T-helper 1 cell treated with Interleukin-12 subunit alpha and Interleukin-12 subunit beta and Interleukin-4 antibody, amounts not matched to agents 30 μg/mL and 1 μg/mL, for 36 hours (primary cell): ENCODE measurements around the gene ETV6.

Experiments
- H3K27ac Mint-ChIP-seq: one replicate; pipeline ENCODE4 v1.8.0; 2021; ENCODE audit warnings: mild to moderate bottlenecking, mixed read lengths
- H3K27me3 Mint-ChIP-seq: one replicate; pipeline ENCODE4 v1.8.0; 2021; ENCODE audit warnings: low read depth, mixed read lengths
- H3K36me3 Mint-ChIP-seq: one replicate; pipeline ENCODE4 v1.8.0; 2021; ENCODE audit warnings: low read depth, mixed read lengths
- H3K4me1 Mint-ChIP-seq: one replicate; pipeline ENCODE4 v1.8.0; 2021; ENCODE audit warnings: low read depth, mixed read lengths
- H3K4me3 Mint-ChIP-seq: one replicate; pipeline ENCODE4 v1.8.0; 2021; ENCODE audit warnings: mild to moderate bottlenecking, moderate library complexity, mixed read lengths
- H3K9me3 Mint-ChIP-seq: one replicate; pipeline ENCODE4 v1.8.0; 2021; ENCODE audit warnings: mixed read lengths

ETV6 gene

DNA sequence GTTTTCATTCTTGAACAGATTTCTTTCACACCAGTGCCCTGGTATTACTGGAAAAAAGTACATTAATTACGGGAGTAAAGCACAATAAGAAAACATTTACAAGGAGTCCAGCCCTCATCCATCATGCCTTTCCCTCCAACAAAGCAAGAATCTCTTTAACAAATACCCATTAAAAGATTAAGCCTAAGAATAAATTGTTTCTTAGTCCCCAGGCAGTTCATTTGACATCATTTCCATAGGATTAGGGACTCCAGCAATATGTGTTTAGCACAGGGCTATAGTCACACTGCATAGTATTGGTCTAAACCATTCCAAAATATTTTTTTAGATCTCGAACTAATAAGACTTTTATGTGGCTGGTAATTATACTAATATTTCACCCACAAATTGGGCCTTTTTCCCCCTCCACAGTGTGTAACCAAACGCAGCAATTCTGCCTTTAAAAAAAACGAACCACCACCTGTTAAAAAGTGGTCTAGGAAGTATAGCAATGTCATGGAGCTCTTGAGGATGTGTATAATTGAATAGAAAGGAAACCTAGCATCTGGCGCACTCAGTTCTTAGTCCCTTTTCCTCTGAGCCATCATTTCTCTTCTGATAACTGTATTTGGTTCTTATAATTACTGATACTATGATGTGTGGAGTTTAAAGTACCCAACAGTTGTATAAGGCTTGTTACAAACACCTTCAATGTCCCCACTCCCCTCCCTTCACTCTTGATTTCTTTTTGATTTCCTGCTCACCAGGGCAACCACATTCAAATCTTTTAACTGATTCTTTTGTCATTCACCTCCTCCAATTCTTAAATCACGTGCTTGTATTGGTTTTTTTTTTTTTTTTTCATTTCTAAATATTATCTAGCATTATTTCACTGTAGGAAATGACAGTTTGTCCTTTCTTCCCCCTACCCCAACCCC is 138.7 kb downstream of the ETV6 start:
- Mint-ChIP-seq H3K9me3 (no peaks in the 10 kb centered on the region), H3K27ac (no peak overlapping the region), H3K36me3 (peaks cover 32% of the 10 kb centered on the region), H3K4me3 (no peak overlapping the region), H3K4me1 (peaks cover 10% of the 10 kb centered on the region), H3K27me3 (no peaks in the 10 kb centered on the region)

DNA sequence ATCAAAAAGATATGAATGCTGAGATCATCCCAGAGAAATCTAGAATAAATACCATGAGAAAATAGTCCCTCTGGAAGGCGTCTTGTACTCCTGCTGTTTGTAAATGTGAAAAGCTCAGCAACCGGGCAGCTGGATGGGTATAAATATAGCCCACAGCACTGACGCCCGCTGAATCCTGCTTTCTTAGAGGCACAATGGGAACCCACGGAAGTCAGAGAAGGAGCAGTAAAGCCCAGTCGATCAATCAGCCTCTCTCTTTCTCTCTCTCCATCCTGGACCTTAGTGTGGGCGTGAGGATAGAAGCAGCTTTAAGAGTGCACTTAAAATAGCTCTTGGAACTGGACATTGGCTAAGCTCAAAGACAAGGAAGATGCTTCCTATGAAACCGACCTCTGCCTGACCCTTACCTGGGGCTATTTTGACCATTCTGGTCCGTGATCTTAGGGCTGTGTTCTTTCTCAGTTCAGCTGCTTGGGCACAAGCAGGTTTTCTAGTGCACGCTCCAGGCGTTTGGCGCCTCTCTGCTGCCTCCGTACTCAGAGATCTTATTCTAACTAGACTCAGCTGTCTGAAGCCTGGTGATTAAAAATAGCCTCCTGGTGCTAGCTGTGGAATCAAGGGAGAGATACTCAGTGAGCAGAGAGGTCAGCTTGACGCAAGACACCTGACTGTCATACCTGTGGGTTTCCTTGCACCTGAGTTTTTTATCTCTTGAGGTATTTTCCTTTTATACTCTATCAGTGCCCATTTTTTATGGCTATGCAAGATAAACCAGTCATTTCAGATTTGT is 144.6 kb downstream of the ETV6 start:
- peaks cover 34% of the 10 kb centered on the region for H3K4me1 Mint-ChIP-seq
- H3K36me3 Mint-ChIP-seq: peaks cover 49% of the 10 kb centered on the region
- no peaks in the 10 kb centered on the region for H3K9me3 Mint-ChIP-seq
- H3K27ac Mint-ChIP-seq: no peak overlapping the region
- no peaks in the 10 kb centered on the region for H3K27me3 Mint-ChIP-seq
- no peak overlapping the region for H3K4me3 Mint-ChIP-seq

DNA sequence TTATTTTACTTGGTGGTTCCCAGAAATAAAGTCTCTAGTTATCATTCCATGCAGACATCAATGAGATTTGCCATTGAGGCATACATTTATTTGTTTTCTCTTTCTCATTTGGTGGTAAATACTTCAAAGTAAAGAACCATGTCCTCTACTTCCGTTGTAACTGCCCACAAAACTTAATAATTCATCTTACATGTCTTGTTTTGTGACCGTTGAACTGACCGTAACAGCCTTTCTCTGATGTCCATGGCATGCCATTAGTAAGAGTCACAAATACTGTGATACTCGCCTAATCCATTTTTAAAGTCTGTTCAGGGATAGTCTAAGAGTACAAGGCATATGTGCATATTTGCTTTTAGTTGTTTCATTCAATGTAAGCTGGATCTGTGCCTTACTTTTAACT is 145.3 kb downstream of the ETV6 start:
- peaks cover 37% of the 10 kb centered on the region for H3K4me1 Mint-ChIP-seq

DNA sequence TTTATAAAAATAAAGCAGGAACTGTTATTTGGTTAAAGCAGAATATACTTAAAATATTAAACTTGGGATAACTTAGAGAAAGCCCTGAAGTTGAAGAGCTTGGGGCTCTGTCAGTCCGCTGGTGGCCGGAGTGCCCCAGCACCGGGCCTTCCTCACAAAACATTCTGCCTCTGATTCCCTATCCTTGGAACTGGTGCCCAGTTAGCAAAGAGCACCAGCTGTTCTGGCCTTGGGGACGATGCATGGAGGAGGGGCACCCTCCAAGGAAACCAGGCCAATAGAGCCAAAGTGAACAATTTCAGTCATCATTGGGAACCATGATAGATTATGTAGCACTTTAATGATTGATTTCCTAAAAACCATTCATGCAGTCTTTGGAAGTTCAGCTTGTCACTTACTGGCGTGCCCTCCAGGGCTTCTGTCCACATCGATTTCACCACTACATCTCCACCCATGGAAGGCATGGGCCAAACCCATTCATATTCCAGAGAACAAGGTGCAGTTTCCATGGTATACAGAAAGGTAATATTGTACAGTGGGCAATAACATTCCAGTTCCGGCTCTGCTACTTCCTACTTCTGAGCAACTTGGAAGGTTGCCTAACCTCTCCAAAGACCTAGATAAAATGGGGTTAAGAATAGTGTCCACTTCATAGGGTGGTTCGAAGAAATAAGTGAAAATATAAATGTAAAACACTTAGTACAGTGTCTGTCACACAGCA is 145.9 kb downstream of the ETV6 start:
- H3K4me3 Mint-ChIP-seq: no peak overlapping the region
- peaks cover 42% of the 10 kb centered on the region for H3K36me3 Mint-ChIP-seq
- H3K4me1 Mint-ChIP-seq: peaks cover 41% of the 10 kb centered on the region
- H3K9me3 Mint-ChIP-seq: no peaks in the 10 kb centered on the region
- H3K27ac Mint-ChIP-seq: no peak overlapping the region
- H3K27me3 Mint-ChIP-seq: no peaks in the 10 kb centered on the region

More for the DNA sequence above, 145.3 kb downstream of the ETV6 start:
- Mint-ChIP-seq H3K4me3 (no peak overlapping the region), H3K27ac (no peak overlapping the region), H3K9me3 (no peaks in the 10 kb centered on the region), H3K36me3 (peaks cover 45% of the 10 kb centered on the region), H3K27me3 (no peaks in the 10 kb centered on the region)

DNA sequence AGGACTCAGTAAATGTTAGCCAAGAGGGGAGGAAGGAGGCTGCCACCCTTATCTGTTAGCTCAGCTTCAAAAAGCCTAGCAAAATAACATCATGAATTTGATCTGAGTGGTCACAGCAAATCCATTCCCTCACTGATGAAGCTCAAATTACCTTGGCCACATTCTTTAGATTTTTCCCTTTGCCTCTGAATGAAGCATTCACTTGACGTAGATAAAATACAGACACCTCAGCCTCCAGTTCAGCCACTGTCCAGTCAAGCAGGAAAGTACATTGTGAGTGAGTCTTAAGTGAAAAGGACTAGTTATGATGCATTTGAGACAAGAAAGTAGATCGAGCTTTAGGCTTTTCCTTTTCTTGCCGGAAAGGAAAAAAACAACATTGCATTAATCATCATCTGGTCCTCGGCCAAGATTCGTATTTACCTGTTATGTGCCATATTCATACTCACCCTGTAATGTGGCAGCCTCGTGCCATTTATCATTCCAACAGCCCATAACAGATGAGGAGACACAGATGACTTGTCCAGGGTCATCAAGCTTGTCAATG is 146.5 kb downstream of the ETV6 start:
- peaks cover 41% of the 10 kb centered on the region for H3K36me3 Mint-ChIP-seq
- H3K27ac Mint-ChIP-seq: no peak overlapping the region

DNA sequence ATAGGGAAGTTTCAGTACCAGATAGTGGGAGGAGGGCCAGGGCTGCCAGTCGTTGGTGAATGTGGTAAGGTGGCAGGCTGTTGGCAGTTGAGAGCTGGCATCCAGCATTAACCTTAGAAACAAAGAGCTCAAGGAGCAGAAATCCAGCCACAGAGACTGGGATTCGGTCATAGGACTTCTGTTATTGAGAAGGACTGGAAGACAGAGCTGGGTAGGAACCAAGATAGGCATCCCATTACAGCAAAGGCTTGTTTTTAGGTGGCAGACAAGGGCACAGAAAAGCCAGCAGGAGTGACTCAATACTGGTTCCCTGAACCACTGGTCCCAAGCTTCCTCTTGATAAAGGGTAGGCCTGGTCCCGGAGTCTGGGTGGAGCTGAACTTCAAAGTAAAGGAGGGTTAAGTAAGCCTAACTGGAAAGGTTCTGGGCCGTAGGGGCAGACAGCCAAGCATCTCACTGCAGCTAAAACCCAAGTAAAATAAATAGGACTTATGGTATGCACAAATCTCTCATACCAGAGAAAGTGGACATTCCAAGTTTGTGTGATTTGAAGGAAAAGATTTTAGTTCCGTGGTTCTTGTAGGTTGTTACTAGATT is 147.9 kb downstream of the ETV6 start:
- peaks cover 38% of the 10 kb centered on the region for H3K36me3 Mint-ChIP-seq
- no peaks in the 10 kb centered on the region for H3K27me3 Mint-ChIP-seq
- H3K9me3 Mint-ChIP-seq: no peaks in the 10 kb centered on the region
- peak overlapping the region; percentile 27 for H3K27ac Mint-ChIP-seq
- no peak overlapping the region for H3K4me3 Mint-ChIP-seq
- peaks cover 48% of the 10 kb centered on the region for H3K4me1 Mint-ChIP-seq

More for the DNA sequence above, 146.5 kb downstream of the ETV6 start:
- Mint-ChIP-seq H3K27me3 (no peaks in the 10 kb centered on the region), H3K4me1 (peaks cover 44% of the 10 kb centered on the region), H3K9me3 (no peaks in the 10 kb centered on the region), H3K4me3 (no peak overlapping the region)

DNA sequence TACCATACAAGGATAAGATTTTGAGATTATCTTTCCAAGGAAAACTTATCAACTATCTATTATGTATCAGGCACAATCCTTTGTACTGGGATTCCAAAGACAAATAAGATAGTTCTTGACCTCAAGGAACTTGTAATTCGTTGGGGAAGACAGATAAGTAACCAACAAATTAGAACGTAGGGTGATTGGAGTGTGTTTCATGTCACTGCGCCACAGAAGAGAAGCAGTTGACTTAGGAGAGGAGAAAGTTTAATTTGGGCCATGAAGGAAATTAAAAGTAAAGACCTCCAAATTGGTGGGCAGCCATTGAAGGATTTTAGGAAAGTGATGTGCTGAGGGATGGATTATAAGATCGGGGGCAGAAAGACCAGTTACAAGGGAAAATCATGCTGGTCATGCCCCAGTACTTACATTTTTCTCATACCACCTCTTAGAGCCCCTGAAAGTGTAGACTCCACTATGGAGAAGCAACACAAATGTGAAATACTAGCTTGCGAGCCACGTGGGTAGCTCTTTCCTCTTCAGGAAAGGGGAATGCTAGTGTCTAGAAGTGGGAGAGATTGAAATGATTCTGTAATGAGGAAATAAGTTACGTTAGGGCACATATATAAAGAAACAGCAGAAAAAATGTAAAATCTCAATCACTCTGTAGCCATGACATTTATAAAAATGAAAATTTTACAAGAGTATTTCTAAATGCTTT is 148.7 kb downstream of the ETV6 start:
- no peaks in the 10 kb centered on the region for H3K27me3 Mint-ChIP-seq
- H3K36me3 Mint-ChIP-seq: peaks cover 44% of the 10 kb centered on the region
- H3K4me3 Mint-ChIP-seq: no peak overlapping the region
- peak overlapping the region; percentile 21 for H3K27ac Mint-ChIP-seq
- no peaks in the 10 kb centered on the region for H3K9me3 Mint-ChIP-seq
- peaks cover 48% of the 10 kb centered on the region for H3K4me1 Mint-ChIP-seq

DNA sequence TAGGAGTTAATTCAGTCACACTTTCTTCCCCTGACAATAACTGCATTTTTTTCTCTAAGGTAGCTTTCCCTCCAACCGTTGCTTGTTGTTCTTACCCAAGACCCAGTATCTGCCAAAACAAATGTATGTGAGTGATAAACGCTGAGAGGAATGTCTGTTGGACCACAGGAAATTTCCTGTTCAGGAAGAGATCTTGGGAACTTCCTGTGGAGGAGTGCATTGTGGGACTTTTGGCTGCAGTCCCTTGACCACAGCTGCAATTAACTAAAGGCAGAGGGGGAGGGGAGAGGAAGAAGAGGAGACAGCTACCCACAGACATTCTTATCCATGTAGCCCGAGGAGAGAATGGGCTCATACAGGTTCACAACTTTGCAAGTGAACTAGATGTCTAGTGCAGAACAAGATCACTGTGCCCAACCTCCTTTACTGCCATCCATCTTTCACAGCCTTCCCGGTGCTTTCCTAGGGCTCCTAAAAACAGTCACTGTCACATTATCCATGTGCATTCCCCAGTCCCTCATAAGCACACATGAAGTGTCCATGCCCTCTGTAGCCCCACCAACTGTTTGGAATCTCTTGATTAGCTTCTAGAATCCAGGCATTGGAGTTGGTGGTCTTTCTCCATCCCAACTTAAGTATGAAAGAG is 149.5 kb downstream of the ETV6 start:
- Mint-ChIP-seq H3K9me3 (no peaks in the 10 kb centered on the region), H3K27me3 (no peaks in the 10 kb centered on the region), H3K27ac (peak overlapping the region; percentile 46), H3K4me1 (peaks cover 46% of the 10 kb centered on the region), H3K4me3 (peak overlapping the region; percentile 4), H3K36me3 (peaks cover 46% of the 10 kb centered on the region)

DNA sequence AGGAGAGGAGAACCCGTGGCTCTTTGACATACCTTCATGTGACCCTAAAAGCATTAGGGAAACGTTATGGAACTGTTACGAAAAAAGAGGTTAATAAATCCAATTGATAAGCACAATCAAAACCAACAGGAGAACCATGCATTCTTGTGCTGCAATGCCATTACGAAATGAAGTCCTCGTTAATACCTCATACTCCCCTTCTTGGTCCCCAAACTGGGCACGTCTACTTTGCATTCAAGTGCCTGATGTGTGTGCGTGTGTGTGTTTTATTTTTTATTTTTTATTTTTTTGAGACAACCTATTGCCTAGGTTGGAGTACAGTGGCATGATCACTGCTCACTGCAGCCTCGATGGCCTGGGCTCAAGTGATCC is 150.0 kb downstream of the ETV6 start:
- Mint-ChIP-seq H3K27me3 (no peaks in the 10 kb centered on the region), H3K9me3 (no peaks in the 10 kb centered on the region), H3K36me3 (peaks cover 50% of the 10 kb centered on the region), H3K27ac (no peak overlapping the region), H3K4me1 (peaks cover 50% of the 10 kb centered on the region), H3K4me3 (no peak overlapping the region)

DNA sequence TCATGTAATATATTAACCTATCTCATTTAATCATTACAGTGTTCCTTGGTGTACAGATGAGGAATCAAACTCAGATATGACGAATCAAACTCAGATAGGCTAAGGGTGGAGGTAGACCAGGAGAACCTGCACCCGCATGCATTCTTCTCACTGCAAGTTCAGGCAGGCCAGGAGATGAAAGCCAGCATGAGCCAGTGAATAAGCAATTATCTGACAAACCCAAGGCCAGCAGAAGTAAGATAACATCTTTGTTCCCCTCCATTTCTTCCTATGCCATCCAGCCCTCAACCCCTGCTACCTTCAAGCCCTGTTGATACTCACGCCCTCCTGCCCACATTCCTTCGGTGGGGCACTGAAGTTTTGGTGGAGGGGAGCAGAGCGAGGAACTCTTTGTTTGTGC is 152.2 kb downstream of the ETV6 start:
- Mint-ChIP-seq H3K27ac (no peak overlapping the region), H3K4me1 (peaks cover 53% of the 10 kb centered on the region), H3K4me3 (no peak overlapping the region), H3K9me3 (no peaks in the 10 kb centered on the region), H3K27me3 (no peaks in the 10 kb centered on the region), H3K36me3 (peaks cover 49% of the 10 kb centered on the region)

DNA sequence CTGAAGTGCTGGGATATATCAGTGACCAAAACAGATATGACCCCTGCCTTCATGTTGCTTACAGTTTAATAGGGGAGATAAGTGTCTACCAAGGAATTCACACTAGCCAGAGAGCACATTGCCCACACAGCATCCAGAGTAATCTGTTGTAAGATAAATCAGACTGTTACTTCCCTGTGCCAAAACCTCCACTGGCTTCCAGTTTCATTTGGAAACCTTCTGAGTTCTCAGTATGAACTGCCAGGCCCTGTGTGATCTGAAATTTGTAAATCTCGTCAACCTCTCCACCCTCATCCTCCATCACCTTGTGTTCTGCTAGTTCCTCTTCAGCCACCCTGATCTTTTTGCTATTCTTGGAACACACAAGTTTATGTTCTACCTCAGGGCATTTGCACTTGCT is 154.7 kb downstream of the ETV6 start:
- no peaks in the 10 kb centered on the region for H3K27me3 Mint-ChIP-seq
- H3K36me3 Mint-ChIP-seq: peaks cover 47% of the 10 kb centered on the region
- peaks cover 45% of the 10 kb centered on the region for H3K4me1 Mint-ChIP-seq
- no peak overlapping the region for H3K4me3 Mint-ChIP-seq
- H3K9me3 Mint-ChIP-seq: no peaks in the 10 kb centered on the region
- H3K27ac Mint-ChIP-seq: no peak overlapping the region

DNA sequence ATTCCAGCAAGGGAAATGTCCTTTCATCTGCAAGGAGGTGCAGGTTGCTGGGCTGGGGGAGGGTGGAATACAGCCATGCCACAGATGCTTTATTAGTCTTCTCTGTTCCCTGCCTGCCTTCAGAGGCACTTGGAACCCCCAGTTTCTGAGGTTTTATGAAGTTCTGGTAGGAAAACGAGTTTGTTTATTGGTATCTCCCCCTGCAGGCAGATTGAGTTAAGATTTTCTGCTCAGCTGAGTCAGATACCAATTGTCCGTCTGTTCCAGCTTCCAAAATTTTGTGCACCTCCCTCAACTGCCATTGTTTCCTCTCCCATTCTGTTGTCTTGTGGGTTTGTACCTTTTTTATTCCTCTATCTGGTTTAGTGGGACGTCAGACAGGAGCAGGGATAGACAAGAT is 155.6 kb downstream of the ETV6 start:
- Mint-ChIP-seq H3K27ac (no peak overlapping the region), H3K9me3 (no peaks in the 10 kb centered on the region), H3K27me3 (no peaks in the 10 kb centered on the region), H3K4me1 (peaks cover 43% of the 10 kb centered on the region), H3K36me3 (peaks cover 49% of the 10 kb centered on the region), H3K4me3 (no peak overlapping the region)

DNA sequence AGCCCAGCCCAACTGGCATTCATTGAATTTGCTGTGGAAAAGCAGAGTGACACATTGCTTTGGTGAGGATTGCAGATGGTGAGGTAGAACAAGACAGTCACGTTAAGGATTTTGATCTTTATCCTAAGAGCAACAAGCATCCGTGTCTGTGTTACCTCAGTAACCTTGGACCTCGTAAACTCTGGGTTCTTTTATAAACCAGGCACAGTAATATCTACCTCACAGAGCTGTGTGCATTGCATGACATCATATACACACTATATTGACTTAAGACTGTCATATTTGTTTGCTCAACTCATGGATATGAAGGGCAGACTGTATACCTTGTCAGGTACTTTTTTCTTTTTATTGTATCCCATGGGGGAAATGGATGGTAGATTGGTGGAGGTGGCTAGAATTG is 156.2 kb downstream of the ETV6 start:
- no peak overlapping the region for H3K4me3 Mint-ChIP-seq
- H3K36me3 Mint-ChIP-seq: peaks cover 47% of the 10 kb centered on the region
- H3K27ac Mint-ChIP-seq: no peak overlapping the region
- no peaks in the 10 kb centered on the region for H3K27me3 Mint-ChIP-seq
- H3K9me3 Mint-ChIP-seq: no peaks in the 10 kb centered on the region
- peaks cover 42% of the 10 kb centered on the region for H3K4me1 Mint-ChIP-seq
